T-helper 2 cell treated with Interferon-gamma antibody and Interleukin-4, amounts not matched to agents 5 μg/mL and 100 μg/mL, for 36 hours (primary cell): ENCODE measurements around the gene CCNQ.

ENCODE experiments used
- DNase-seq: peaks from one replicate; pipeline ENCODE4 v3.0.0; 2021; ENCODE audit warnings: low spot score
- H3K27ac Mint-ChIP-seq: one replicate; pipeline ENCODE4 v1.8.0; 2021; ENCODE audit warnings: mild to moderate bottlenecking, mixed read lengths
- H3K27me3 Mint-ChIP-seq: one replicate; pipeline ENCODE4 v1.8.0; 2021; ENCODE audit warnings: low read depth, mixed read lengths
- H3K36me3 Mint-ChIP-seq: one replicate; pipeline ENCODE4 v1.8.0; 2021; ENCODE audit warnings: low read depth, mixed read lengths
- H3K4me1 Mint-ChIP-seq: one replicate; pipeline ENCODE4 v1.8.0; 2021; ENCODE audit warnings: low read depth, mixed read lengths
- H3K4me3 Mint-ChIP-seq: one replicate; pipeline ENCODE4 v1.8.0; 2022; ENCODE audit warnings: mild to moderate bottlenecking, moderate library complexity, mixed read lengths
- H3K9me3 Mint-ChIP-seq: one replicate; pipeline ENCODE4 v1.8.0; 2021; ENCODE audit warnings: mixed read lengths

The CCNQ gene

GRCh38 chrX:153568451-153569011 is 30.4 kb downstream of the CCNQ start:
- Mint-ChIP-seq H3K27me3 (no peaks in the 10 kb centered on the region), H3K4me1 (no peaks in the 10 kb centered on the region), H3K9me3 (no peaks in the 10 kb centered on the region), H3K4me3 (no peak overlapping the region), H3K36me3 (no peaks in the 10 kb centered on the region), H3K27ac (no peak overlapping the region)
- no peak for DNase-seq

GRCh38 chrX:153565996-153566580 is 32.9 kb downstream of the CCNQ start:
- Mint-ChIP-seq H3K27me3 (no peaks in the 10 kb centered on the region), H3K4me3 (no peak overlapping the region), H3K9me3 (no peaks in the 10 kb centered on the region), H3K4me1 (no peaks in the 10 kb centered on the region), H3K27ac (no peak overlapping the region), H3K36me3 (no peaks in the 10 kb centered on the region)
- no peak for DNase-seq

GRCh38 chrX:153564047-153564606 is 34.8 kb downstream of the CCNQ start:
- no peak overlapping the region for H3K27ac Mint-ChIP-seq
- no peak overlapping the region for H3K4me3 Mint-ChIP-seq
- H3K36me3 Mint-ChIP-seq = no peaks in the 10 kb centered on the region
- no peak for DNase-seq
- H3K27me3 Mint-ChIP-seq = no peaks in the 10 kb centered on the region
- no peaks in the 10 kb centered on the region for H3K4me1 Mint-ChIP-seq
- H3K9me3 Mint-ChIP-seq = no peaks in the 10 kb centered on the region

- Mint-ChIP-seq H3K27me3 (no peaks in the 10 kb centered on the region), H3K4me3 (no peak overlapping the region), H3K27ac (no peak overlapping the region), H3K36me3 (no peaks in the 10 kb centered on the region), H3K4me1 (no peaks in the 10 kb centered on the region), H3K9me3 (no peaks in the 10 kb centered on the region)
- DNase-seq = no peak
Observed at GRCh38 chrX:153562546-153562945, 36.4 kb downstream of the CCNQ start.

GRCh38 chrX:153561337-153561736 is 37.6 kb downstream of the CCNQ start:
- no peaks in the 10 kb centered on the region for H3K27me3 Mint-ChIP-seq
- no peaks in the 10 kb centered on the region for H3K36me3 Mint-ChIP-seq

GRCh38 chrX:153560466-153560865 is 38.5 kb downstream of the CCNQ start:
- H3K4me1 Mint-ChIP-seq = no peaks in the 10 kb centered on the region
- no peaks in the 10 kb centered on the region for H3K27me3 Mint-ChIP-seq
- H3K4me3 Mint-ChIP-seq = no peak overlapping the region
- H3K27ac Mint-ChIP-seq = no peak overlapping the region
- H3K36me3 Mint-ChIP-seq = no peaks in the 10 kb centered on the region
- DNase-seq = no peak
- H3K9me3 Mint-ChIP-seq = no peaks in the 10 kb centered on the region

More at GRCh38 chrX:153561337-153561736, 37.6 kb downstream of the CCNQ start:
- Mint-ChIP-seq H3K4me3 (no peak overlapping the region), H3K9me3 (no peaks in the 10 kb centered on the region), H3K27ac (no peak overlapping the region), H3K4me1 (no peaks in the 10 kb centered on the region)
- no peak for DNase-seq

GRCh38 chrX:153560000-153560399 is 38.9 kb downstream of the CCNQ start:
- DNase-seq = no peak
- H3K27me3 Mint-ChIP-seq = no peaks in the 10 kb centered on the region
- no peaks in the 10 kb centered on the region for H3K4me1 Mint-ChIP-seq
- no peaks in the 10 kb centered on the region for H3K9me3 Mint-ChIP-seq
- H3K27ac Mint-ChIP-seq = no peak overlapping the region
- no peaks in the 10 kb centered on the region for H3K36me3 Mint-ChIP-seq
- no peak overlapping the region for H3K4me3 Mint-ChIP-seq

GRCh38 chrX:153557618-153558355 is 41.2 kb downstream of the CCNQ start:
- Mint-ChIP-seq H3K4me1 (no peaks in the 10 kb centered on the region), H3K27me3 (no peaks in the 10 kb centered on the region), H3K27ac (no peak overlapping the region), H3K4me3 (no peak overlapping the region), H3K36me3 (no peaks in the 10 kb centered on the region), H3K9me3 (no peaks in the 10 kb centered on the region)
- DNase-seq = no peak

- no peaks in the 10 kb centered on the region for H3K4me1 Mint-ChIP-seq
- no peaks in the 10 kb centered on the region for H3K36me3 Mint-ChIP-seq
- no peak overlapping the region for H3K4me3 Mint-ChIP-seq
- H3K27me3 Mint-ChIP-seq = no peaks in the 10 kb centered on the region
- H3K27ac Mint-ChIP-seq = no peak overlapping the region
- H3K9me3 Mint-ChIP-seq = no peaks in the 10 kb centered on the region
- DNase-seq = no peak
Observed at GRCh38 chrX:153556767-153557166, 42.2 kb downstream of the CCNQ start.

GRCh38 chrX:153554519-153555167 is 44.3 kb downstream of the CCNQ start:
- H3K9me3 Mint-ChIP-seq = no peaks in the 10 kb centered on the region
- no peak overlapping the region for H3K4me3 Mint-ChIP-seq
- no peaks in the 10 kb centered on the region for H3K36me3 Mint-ChIP-seq
- peak; percentile 5 for DNase-seq
- H3K27me3 Mint-ChIP-seq = no peaks in the 10 kb centered on the region
- no peak overlapping the region for H3K27ac Mint-ChIP-seq
- no peaks in the 10 kb centered on the region for H3K4me1 Mint-ChIP-seq

- Mint-ChIP-seq H3K27ac (no peak overlapping the region), H3K36me3 (no peaks in the 10 kb centered on the region), H3K27me3 (no peaks in the 10 kb centered on the region), H3K4me3 (no peak overlapping the region), H3K9me3 (no peaks in the 10 kb centered on the region), H3K4me1 (no peaks in the 10 kb centered on the region)
- no peak for DNase-seq
Observed at GRCh38 chrX:153551135-153551534, 47.8 kb downstream of the CCNQ start.

- H3K27ac Mint-ChIP-seq = no peak overlapping the region
- no peaks in the 10 kb centered on the region for H3K36me3 Mint-ChIP-seq
- no peak for DNase-seq
- no peak overlapping the region for H3K4me3 Mint-ChIP-seq
- no peaks in the 10 kb centered on the region for H3K4me1 Mint-ChIP-seq
- no peaks in the 10 kb centered on the region for H3K27me3 Mint-ChIP-seq
- H3K9me3 Mint-ChIP-seq = no peaks in the 10 kb centered on the region
Observed at GRCh38 chrX:153549807-153550206, 49.1 kb downstream of the CCNQ start.

GRCh38 chrX:153549231-153549630 is 49.7 kb downstream of the CCNQ start:
- no peaks in the 10 kb centered on the region for H3K36me3 Mint-ChIP-seq
- H3K4me3 Mint-ChIP-seq = no peak overlapping the region
- no peaks in the 10 kb centered on the region for H3K9me3 Mint-ChIP-seq
- no peak for DNase-seq
- H3K27ac Mint-ChIP-seq = no peak overlapping the region
- no peaks in the 10 kb centered on the region for H3K4me1 Mint-ChIP-seq
- H3K27me3 Mint-ChIP-seq = no peaks in the 10 kb centered on the region

- Mint-ChIP-seq H3K4me1 (no peaks in the 10 kb centered on the region), H3K27me3 (no peaks in the 10 kb centered on the region), H3K4me3 (no peak overlapping the region), H3K27ac (no peak overlapping the region), H3K36me3 (no peaks in the 10 kb centered on the region), H3K9me3 (no peaks in the 10 kb centered on the region)
- DNase-seq = no peak
Observed at GRCh38 chrX:153547195-153547594, 51.7 kb downstream of the CCNQ start.
